ENCODE measurements around the gene SOCS2. TPM values are rescaled to one million over a fixed set of nuclear protein-coding genes. Genes with fewer than 3 reads are reported as not detected.
A peak's percentile ranks its signal among the peaks of the same experiment; 100 is the strongest.

Gene SOCS2
- total and polyA plus RNA-seq, 10 of the 15 experiments (the other 5 are each of a cell fraction or from before 2014, with no cell fraction given): 2.6 to 12.0 (median 7.2) TPM

- no peak for TF ChIP-seq MTA2 (IDR thresholded peaks at IDR 0.05; ENCODE audit: low read depth)
- TF ChIP-seq PRDM15 (CRISPR knock-in tag; IDR thresholded peaks at IDR 0.05): no peak
- TF ChIP-seq ZBTB40 (IDR thresholded peaks at IDR 0.05; ENCODE audit: borderline replicate concordance): 0 out of 2 replicates have a peak, but pooled peaks have one; percentile 12
- peak in 1 of 2 experiments; percentile 42; a peak in 1 of 4 replicates for TF ChIP-seq IKZF2 (IDR thresholded peaks at IDR 0.05)
- no peak for TF ChIP-seq FOS (IDR thresholded peaks at IDR 0.05; ENCODE audit: borderline replicate concordance, extremely low read depth, insufficient read length)
- TF ChIP-seq SPI1 (IDR thresholded peaks at IDR 0.05; ENCODE audit: borderline replicate concordance, insufficient read depth, low read depth, low read length): peak; percentile 71; the same call in 1 of the 2 replicates
- TF ChIP-seq RUNX3 (IDR thresholded peaks at IDR 0.05; ENCODE audit: low read length): peak; percentile 46; the same call in 1 of the 2 replicates
- peak; percentile 57; the same call in 1 of the 2 replicates for TF ChIP-seq EED (IDR thresholded peaks at IDR 0.05; ENCODE audit: low read depth)
These were observed 18.8 kb downstream of the SOCS2 start (continued) for GRCh38 chr12:93591137-93591868.

Data from GM12878 (cell line).